Measurements from ENCODE around the gene MOGAT3. TPM values are rescaled to one million over a fixed set of nuclear protein-coding genes. Genes with fewer than 3 reads are reported as not detected.

The MOGAT3 gene
- polyA plus RNA-seq, 1 donor (not counting 4 experiments of a cell fraction or from before 2014, with no cell fraction given), result not detected

GRCh38 chr7:101220295-101220694 lies 19.5 kb upstream of the MOGAT3 start:
- no peak for DNase-seq (ENCODE audit: low read depth, low spot score)
- Histone ChIP-seq H3K9me1 (ENCODE audit: control insufficient read depth, extremely low read depth, insufficient read depth, low read length) (no peaks in the 10 kb centered on the region), H3K4me2 (ENCODE audit: control insufficient read depth, extremely low read depth, insufficient read depth, low read depth, low read length) (no peak overlapping the region), H3K36me3 (ENCODE audit: control insufficient read depth in 2 of 2, extremely low read depth in 1 of 2, insufficient read depth in 2 of 2, low read length in 2 of 2) (peaks cover 19 to 20% of the 10 kb centered on the region in 2 experiments), H3K4me1 (ENCODE audit: control insufficient read depth, extremely low read depth, insufficient read depth, low read length) (peaks cover 14% of the 10 kb centered on the region), H3K79me2 (ENCODE audit: control insufficient read depth, insufficient read depth, low read length) (peaks cover 61% of the 10 kb centered on the region), H3K9me3 (ENCODE audit: control insufficient read depth, low read depth, low read length) (no peaks in the 10 kb centered on the region), H4K20me1 (ENCODE audit: control insufficient read depth, extremely low read depth, insufficient read depth, low read length) (no peaks in the 10 kb centered on the region), H3K9ac (ENCODE audit: control insufficient read depth, extremely low read depth, insufficient read depth, low read length) (no peak overlapping the region), H3K4me3 (ENCODE audit: control insufficient read depth in 2 of 3, extremely low read depth in 1 of 3, insufficient read depth in 2 of 3, low read depth in 1 of 3, low read length in 3 of 3) (no peak overlapping the region), H3K27ac (ENCODE audit: control insufficient read depth, insufficient read depth, low read length) (no peak overlapping the region), H2AFZ (ENCODE audit: control insufficient read depth, low read length) (no peak overlapping the region), H3K27me3 (ENCODE audit: control insufficient read depth, extremely low read depth, insufficient read depth, low read length) (no peaks in the 10 kb centered on the region)
- TF ChIP-seq CTCF (optimal IDR thresholded peaks at IDR 0.05 in 1 of 3, IDR thresholded peaks at IDR 0.05 in 1 of 3, conservative IDR thresholded peaks at IDR 0.05 in 1 of 3; ENCODE audit: extremely low read depth in 1 of 3, insufficient read depth in 2 of 3, low read length in 3 of 3), result no peak
- TF ChIP-seq EZH2 (IDR thresholded peaks at IDR 0.05; ENCODE audit: low read length), result no peak
- dilution Hi-C loops (cut with MboI; ENCODE audit: extremely low pct_ligation_motif_present, low sequenced_read_pairs), result no loop called here
- no peak for FAIRE-seq

DNA sequence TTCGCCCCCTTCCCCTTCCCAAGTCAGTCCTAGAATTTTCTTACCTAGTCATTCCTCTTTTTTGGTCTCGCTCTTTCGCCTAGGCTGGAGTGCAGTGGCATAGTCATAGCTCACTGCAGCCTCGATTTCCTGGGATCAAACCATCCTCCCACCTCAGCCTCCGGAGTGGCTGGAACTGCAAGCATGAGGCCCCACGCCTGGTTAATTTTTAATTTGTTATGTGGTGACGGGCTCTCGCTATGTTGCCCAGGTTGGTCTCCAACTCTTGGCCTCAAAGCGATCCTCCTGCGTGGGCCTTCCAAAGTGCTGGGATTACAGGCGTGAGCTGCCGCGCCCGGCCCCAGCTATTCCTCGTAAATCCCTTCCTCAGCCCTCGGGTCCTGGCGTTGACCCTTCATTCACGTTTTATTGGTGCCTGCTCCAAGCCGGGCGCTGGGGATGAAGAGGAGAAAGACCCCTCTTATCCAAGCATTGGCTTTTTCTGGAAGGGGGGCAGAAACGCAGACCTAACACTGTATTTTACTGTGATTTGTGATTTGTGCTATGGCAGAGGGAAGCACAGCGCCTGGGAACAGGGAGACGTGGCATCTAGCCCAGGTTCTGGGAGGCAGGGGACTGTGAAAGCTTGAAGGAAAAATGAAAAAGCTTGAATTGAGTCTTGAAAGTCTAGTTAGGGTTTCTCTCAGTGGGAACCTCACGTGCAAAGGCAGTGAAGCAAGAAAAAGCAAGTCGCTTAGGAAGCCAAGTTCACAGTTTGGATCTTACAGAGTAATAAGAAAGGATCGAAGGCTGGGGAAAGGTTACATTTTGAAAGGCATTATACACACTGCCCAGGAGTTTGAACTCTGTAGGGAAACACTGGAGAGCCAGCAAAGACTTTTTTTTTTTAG lies 17.6 kb upstream of the MOGAT3 start:
- FAIRE-seq (no peak), DNase-seq (ENCODE audit: low read depth, low spot score) (no peak)
- dilution Hi-C loops (cut with MboI; ENCODE audit: extremely low pct_ligation_motif_present, low sequenced_read_pairs), result no loop called here
- peak overlapping the region; percentile 94 for H3K27ac ChIP-seq (ENCODE audit: control insufficient read depth, insufficient read depth, low read length)
- H3K9me3 ChIP-seq (ENCODE audit: control insufficient read depth, low read depth, low read length), result no peaks in the 10 kb centered on the region
- H3K4me1 ChIP-seq (ENCODE audit: control insufficient read depth, extremely low read depth, insufficient read depth, low read length), result peaks cover 14% of the 10 kb centered on the region
- peaks cover 63% of the 10 kb centered on the region for H3K79me2 ChIP-seq (ENCODE audit: control insufficient read depth, insufficient read depth, low read length)
- peak overlapping the region; percentile 93 for H2AFZ ChIP-seq (ENCODE audit: control insufficient read depth, low read length)
- H3K36me3 ChIP-seq (ENCODE audit: control insufficient read depth in 2 of 2, extremely low read depth in 1 of 2, insufficient read depth in 2 of 2, low read length in 2 of 2), result peaks cover 15 to 18% of the 10 kb centered on the region in 2 experiments
- no peak for TF ChIP-seq EZH2 (IDR thresholded peaks at IDR 0.05; ENCODE audit: low read length)
- no peak for TF ChIP-seq CTCF (optimal IDR thresholded peaks at IDR 0.05 in 1 of 3, IDR thresholded peaks at IDR 0.05 in 1 of 3, conservative IDR thresholded peaks at IDR 0.05 in 1 of 3; ENCODE audit: extremely low read depth in 1 of 3, insufficient read depth in 2 of 3, low read length in 3 of 3)
- H3K4me3 ChIP-seq (ENCODE audit: control insufficient read depth in 2 of 3, extremely low read depth in 1 of 3, insufficient read depth in 2 of 3, low read depth in 1 of 3, low read length in 3 of 3), result peak overlapping the region; percentile 81 to 94 (median 91)
- H3K9ac ChIP-seq (ENCODE audit: control insufficient read depth, extremely low read depth, insufficient read depth, low read length), result peak overlapping the region; percentile 85
- no peaks in the 10 kb centered on the region for H4K20me1 ChIP-seq (ENCODE audit: control insufficient read depth, extremely low read depth, insufficient read depth, low read length)
- no peaks in the 10 kb centered on the region for H3K27me3 ChIP-seq (ENCODE audit: control insufficient read depth, extremely low read depth, insufficient read depth, low read length)
- peak overlapping the region; percentile 98 for H3K4me2 ChIP-seq (ENCODE audit: control insufficient read depth, extremely low read depth, insufficient read depth, low read depth, low read length)
- H3K9me1 ChIP-seq (ENCODE audit: control insufficient read depth, extremely low read depth, insufficient read depth, low read length), result no peaks in the 10 kb centered on the region

Data from keratinocyte (primary cell).